ENCODE data around the gene TCERG1.

Gene TCERG1

GRCh38 chr5:146409054-146409671 is 38.0 kb upstream of the TCERG1 start:
- DNase-seq (ENCODE audit: low read depth in 2 of 2) = peak in 1 of 2 donors; percentile 39
- no peak overlapping the region for H3K4me3 ChIP-seq (replicated peaks in 1 of 2; ENCODE audit: low read depth in 2 of 2, low read length in 2 of 2)
- TF ChIP-seq CTCF (IDR thresholded peaks at IDR 0.05; ENCODE audit: low read depth, low read length) = no peak

GRCh38 chr5:146410272-146410671 is 36.9 kb upstream of the TCERG1 start:
- H3K4me3 ChIP-seq (replicated peaks in 1 of 2; ENCODE audit: low read depth in 2 of 2, low read length in 2 of 2) = no peak overlapping the region
- no peak for TF ChIP-seq CTCF (IDR thresholded peaks at IDR 0.05; ENCODE audit: low read depth, low read length)
- DNase-seq (ENCODE audit: low read depth in 2 of 2) = no peak

- no peak overlapping the region for H3K4me3 ChIP-seq (replicated peaks in 1 of 2; ENCODE audit: low read depth in 2 of 2, low read length in 2 of 2)
- no peak for DNase-seq (ENCODE audit: low read depth in 2 of 2)
- no peak for TF ChIP-seq CTCF (IDR thresholded peaks at IDR 0.05; ENCODE audit: low read depth, low read length)
Observed at GRCh38 chr5:146419696-146420095, 27.4 kb upstream of the TCERG1 start.

GRCh38 chr5:146425023-146425422 is 22.1 kb upstream of the TCERG1 start:
- no peak for TF ChIP-seq CTCF (IDR thresholded peaks at IDR 0.05; ENCODE audit: low read depth, low read length)
- H3K4me3 ChIP-seq (replicated peaks in 1 of 2; ENCODE audit: low read depth in 2 of 2, low read length in 2 of 2) = no peak overlapping the region
- DNase-seq (ENCODE audit: low read depth in 2 of 2) = no peak

- no peak overlapping the region for H3K4me3 ChIP-seq (replicated peaks in 1 of 2; ENCODE audit: low read depth in 2 of 2, low read length in 2 of 2)
- peak in 1 of 2 donors; percentile 15 for DNase-seq (ENCODE audit: low read depth in 2 of 2)
- no peak for TF ChIP-seq CTCF (IDR thresholded peaks at IDR 0.05; ENCODE audit: low read depth, low read length)
Observed at GRCh38 chr5:146426305-146426704, 20.8 kb upstream of the TCERG1 start.

GRCh38 chr5:146426853-146427618 is 20.1 kb upstream of the TCERG1 start:
- peak; percentile 45 for TF ChIP-seq CTCF (IDR thresholded peaks at IDR 0.05; ENCODE audit: low read depth, low read length)
- H3K4me3 ChIP-seq (replicated peaks in 1 of 2; ENCODE audit: low read depth in 2 of 2, low read length in 2 of 2) = no peak overlapping the region
- DNase-seq (ENCODE audit: low read depth in 2 of 2) = peak; percentile 60 to 66
